ENCODE measurements around the gene CCDC136. TPM values are rescaled to one million over a fixed set of nuclear protein-coding genes. Genes with fewer than 3 reads are reported as not detected.
A peak's percentile ranks its signal among the peaks of the same experiment; 100 is the strongest.

Gene CCDC136
- total RNA-seq, 1 experiment from 2014 or later = 1.1 TPM

- Histone ChIP-seq H3K27me3 (ENCODE audit: control insufficient read depth, insufficient read depth, low read length) (peaks cover 14% of the 10 kb centered on the region), H3K4me1 (ENCODE audit: control insufficient read depth, insufficient read depth, low read length) (no peaks in the 10 kb centered on the region; the same call in 1 of the 2 replicates), H3K9me3 (ENCODE audit: control insufficient read depth, insufficient read depth, low read depth, low read length) (no peaks in the 10 kb centered on the region), H3K27ac (ENCODE audit: low read length) (no peak overlapping the region), H3K36me3 (ENCODE audit: control insufficient read depth, insufficient read depth, low read length) (no peaks in the 10 kb centered on the region; the same call in 1 of the 2 replicates), H3K4me3 (ENCODE audit: low read depth in 2 of 2, low read length in 2 of 2) (no peak overlapping the region)
- no TSS peak for BruUV-seq (replicated peaks)
- ChIA-PET CTCF (interaction anchor here (0.6 kb wide), 1 partner anchor 23 kb away, joined by 3 read pairs; no protein-coding TSS in a partner anchor), POLR2A (interaction anchor here (0.7 kb wide), 1 partner anchor 39 kb away, joined by 5 read pairs; no protein-coding TSS in a partner anchor)
- ATAC-seq (no peak), DNase-seq (ENCODE audit: low read depth, low spot score) (no peak)
- intact Hi-C loops (cut with micrococcal nuclease; ENCODE audit: unreplicated experiment) (no loop called here), in situ Hi-C loops (cut with HindIII; ENCODE audit: low pct_unique_long_range_greater_than_20kb, low sequenced_read_pairs) (no loop called here)
- TF ChIP-seq SIN3A (IDR thresholded peaks at IDR 0.05; ENCODE audit: borderline replicate concordance, insufficient read depth, low read depth, low read length) (no peak), TCF7L2 (IDR thresholded peaks at IDR 0.05; ENCODE audit: low read depth, low read length) (no peak), REST (IDR thresholded peaks at IDR 0.05; ENCODE audit: insufficient read depth in 1 of 2, low read depth in 2 of 2, low read length in 1 of 2) (no peak), POLR2AphosphoS5 (IDR thresholded peaks at IDR 0.05; ENCODE audit: low read depth, low read length) (no peak), CTCF (IDR thresholded peaks at IDR 0.05) (no peak)
Measured at GRCh38 chr7:128788446-128789412, 3.0 kb upstream of the CCDC136 start.

- no peak for DNase-seq (ENCODE audit: low read depth, low spot score)
- POLR2A ChIA-PET = no interaction called here
- ATAC-seq = peak; percentile 17; the same call in 1 of the 2 replicates
- in situ Hi-C loops (cut with HindIII; ENCODE audit: low pct_unique_long_range_greater_than_20kb, low sequenced_read_pairs) (no loop called here), intact Hi-C loops (cut with micrococcal nuclease; ENCODE audit: unreplicated experiment) (loop anchor here (5.0 kb wide), 1 partner anchor 92 kb away; no protein-coding TSS in a partner anchor)
- H3K9me3 ChIP-seq (ENCODE audit: control insufficient read depth, insufficient read depth, low read depth, low read length) = no peaks in the 10 kb centered on the region
- no peak overlapping the region for H3K27ac ChIP-seq (ENCODE audit: low read length)
- no peaks in the 10 kb centered on the region; the same call in 1 of the 2 replicates for H3K4me1 ChIP-seq (ENCODE audit: control insufficient read depth, insufficient read depth, low read length)
- CTCF ChIA-PET = no interaction called here
- H3K36me3 ChIP-seq (ENCODE audit: control insufficient read depth, insufficient read depth, low read length) = no peaks in the 10 kb centered on the region; the same call in 1 of the 2 replicates
- peaks cover 14% of the 10 kb centered on the region for H3K27me3 ChIP-seq (ENCODE audit: control insufficient read depth, insufficient read depth, low read length)
- no peak for TF ChIP-seq POLR2AphosphoS5 (IDR thresholded peaks at IDR 0.05; ENCODE audit: low read depth, low read length)
- no peak for TF ChIP-seq SIN3A (IDR thresholded peaks at IDR 0.05; ENCODE audit: borderline replicate concordance, insufficient read depth, low read depth, low read length)
- no peak for TF ChIP-seq TCF7L2 (IDR thresholded peaks at IDR 0.05; ENCODE audit: low read depth, low read length)
- TF ChIP-seq REST (IDR thresholded peaks at IDR 0.05; ENCODE audit: insufficient read depth in 1 of 2, low read depth in 2 of 2, low read length in 1 of 2) = no peak
- TF ChIP-seq CTCF (IDR thresholded peaks at IDR 0.05) = no peak
- BruUV-seq (replicated peaks) = no TSS peak
- peak overlapping the region; percentile 63 to 65 for H3K4me3 ChIP-seq (ENCODE audit: low read depth in 2 of 2, low read length in 2 of 2)
Measured at GRCh38 chr7:128790315-128791041, 1.3 kb upstream of the CCDC136 start.

Measured in Panc1 (cell line).